Stimulated activated CD4-positive, alpha-beta T cell treated with anti-CD3 and anti-CD28 coated beads, Interleukin-12 subunit alpha, Interleukin-12 subunit beta, amount 100 ng/mL, for 48 hours (primary cell): ENCODE results near the gene HADH.
A peak's percentile ranks its signal among the peaks of the same experiment; 100 is the strongest.
"Not testable (repeated sequence)": the region's sequence is repeated elsewhere in the genome, so short reads cannot be mapped to it uniquely, and the experiment has no call there.

Experiments used
- DNase-seq, 3 donors: peaks; one replicate each; pipeline ENCODE4 v3.0.0-alpha.2; 2020; ENCODE audit warnings: low read depth in 2 of 3, low spot score in 1 of 3

The HADH gene

GRCh38 chr4:107994894-107995293 lies 5.2 kb downstream of the HADH start:
- no peak for DNase-seq

- no peak for DNase-seq
Measured at GRCh38 chr4:107996949-107997788, 7.5 kb downstream of the HADH start.

GRCh38 chr4:107997794-107998193 lies 8.1 kb downstream of the HADH start:
- DNase-seq, result no peak

- no peak for DNase-seq
Measured at GRCh38 chr4:107999932-108000539, 10.3 kb downstream of the HADH start.

- no peak for DNase-seq
Measured at GRCh38 chr4:108001540-108002135, 11.9 kb downstream of the HADH start.

GRCh38 chr4:108003982-108004515 lies 14.4 kb downstream of the HADH start:
- DNase-seq, result no peak

GRCh38 chr4:108004646-108005045 lies 15.0 kb downstream of the HADH start:
- DNase-seq, result no peak

GRCh38 chr4:108005807-108006206 lies 16.1 kb downstream of the HADH start:
- no peak for DNase-seq

- no peak for DNase-seq
Measured at GRCh38 chr4:108006361-108006760, 16.7 kb downstream of the HADH start.

- DNase-seq, result no peak
Measured at GRCh38 chr4:108007984-108008383, 18.3 kb downstream of the HADH start.

- no peak for DNase-seq
Measured at GRCh38 chr4:108008721-108009120, 19.0 kb downstream of the HADH start.

- no peak for DNase-seq
Measured at GRCh38 chr4:108010167-108010566, 20.5 kb downstream of the HADH start.

GRCh38 chr4:108012382-108012781 lies 22.7 kb downstream of the HADH start:
- DNase-seq, result not testable (repeated sequence)

GRCh38 chr4:108013327-108013726 lies 23.6 kb downstream of the HADH start:
- DNase-seq, result no peak

GRCh38 chr4:108013955-108014354 lies 24.3 kb downstream of the HADH start:
- DNase-seq, result no peak

GRCh38 chr4:108018040-108018883 lies 28.6 kb downstream of the HADH start:
- peak; percentile 69 to 92 (median 76) for DNase-seq

GRCh38 chr4:108018884-108019187 lies 29.1 kb downstream of the HADH start:
- no peak for DNase-seq

GRCh38 chr4:108024085-108024877 lies 34.6 kb downstream of the HADH start:
- DNase-seq, result no peak

GRCh38 chr4:108024878-108025165 lies 35.1 kb downstream of the HADH start:
- DNase-seq, result no peak

- no peak for DNase-seq
Measured at GRCh38 chr4:108029016-108029720, 39.5 kb downstream of the HADH start.
